HepG2 (cell line): ENCODE results near the gene REM2. TPM values are rescaled to one million over a fixed set of nuclear protein-coding genes. Genes with fewer than 3 reads are reported as not detected.
A peak's percentile ranks its signal among the peaks of the same experiment; 100 is the strongest.

Source experiments
- KDM5A ChIP-seq: fragments of 200-600 bp; sonication (generic); IDR thresholded peaks from 2 replicates; pipeline ENCODE4 v1.7.0; 2018; ENCODE audit warnings: antibody characterized with exemption, mild to moderate bottlenecking, low read length, borderline replicate concordance
- KLF6 ChIP-seq: IDR thresholded peaks from 2 replicates; pipeline ENCODE4 v1.8.0; 2016; ENCODE audit warnings: missing biosample characterization, missing genetic modification reagents
- NFRKB ChIP-seq: fragments of 450-650 bp; IDR thresholded peaks from 2 replicates; pipeline ENCODE4 v1.6.1; 2017
- RBM39 ChIP-seq: fragments of 200-400 bp; formaldehyde crosslinking; IDR thresholded peaks from one replicate; pipeline ENCODE4 v1.6.1; 2018; ENCODE audit warnings: antibody characterized with exemption, mild to moderate bottlenecking, low read depth, low read length; ENCODE audit not compliant: poor library complexity, severe bottlenecking
- SIN3A ChIP-seq: IDR thresholded peaks from 2 replicates; pipeline ENCODE4 v1.6.1; 2011; ENCODE audit warnings: low read depth, mild to moderate bottlenecking, control low read depth, low read length, borderline replicate concordance
- TBX2 ChIP-seq: sonication (generic); formaldehyde crosslinking; IDR thresholded peaks from 2 replicates; pipeline ENCODE4 v1.5.0; 2020; ENCODE audit warnings: missing genetic modification reagents, mild to moderate bottlenecking, borderline replicate concordance
- TCF12 ChIP-seq, 2 experiments: fragments of 450-650 bp in 1 of 2; sonication (generic) in 1 of 2; formaldehyde crosslinking in 1 of 2; IDR thresholded peaks; 2 replicates each; pipeline versions ENCODE4 v1.6.1 to v1.8.0; 2017 to 2022; ENCODE audit warnings: antibody characterized with exemption in 1 of 2, mild to moderate bottlenecking in 1 of 2, missing genetic modification reagents in 1 of 2, moderate library complexity in 1 of 2
- ZFP36L2 ChIP-seq: sonication (generic); formaldehyde crosslinking; IDR thresholded peaks from 2 replicates; pipeline ENCODE4 v1.4.0; 2020; ENCODE audit warnings: missing genetic modification reagents
- ZNF660 ChIP-seq: sonication (generic); formaldehyde crosslinking; IDR thresholded peaks from 2 replicates; pipeline ENCODE4 v1.5.1; 2020; ENCODE audit warnings: mild to moderate bottlenecking, low read depth, missing genetic modification reagents, borderline replicate concordance
- polyA plus RNA-seq, 8 experiments: library from polyadenylated mRNA; depleted of rRNA in 3 of 8; stranded (reverse) in 7 of 8; unstranded in 1 of 8; fragments of >200 nt; fragmentation: Illumina TruSeq in 4 of 8; extraction: Trizol in 4 of 8; gene quantifications; 2 replicates each; pipeline versions ENCODE4 v1.2.1 to v1.2.3, GENCODE V29; 2011 to 2016; ENCODE audit warnings: low read depth in 4 of 8, missing spikeins in 1 of 8, mixed read lengths in 1 of 8; ENCODE audit not compliant: insufficient read depth in 1 of 8
- total RNA-seq, 5 experiments: library from RNA; depleted of rRNA; stranded (reverse); fragments of >200 nt; fragmentation: Illumina TruSeq; extraction: Trizol; gene quantifications; 2 replicates each; pipeline ENCODE4 v1.2.3, GENCODE V29; 2016; ENCODE audit warnings: low read depth in 1 of 5
- TF ChIP-seq, protein P1 (sequence below): sonication (generic); formaldehyde crosslinking; IDR thresholded peaks from 2 replicates; pipeline ENCODE4 v1.4.0; 2020; ENCODE audit warnings: mild to moderate bottlenecking, missing genetic modification reagents
- TF ChIP-seq, protein P2 (sequence below): sonication (generic); formaldehyde crosslinking; IDR thresholded peaks from 2 replicates; pipeline ENCODE4 v1.4.0; 2020; ENCODE audit warnings: missing genetic modification reagents
- TF ChIP-seq, protein P3 (sequence below): sonication (generic); formaldehyde crosslinking; IDR thresholded peaks from 2 replicates; pipeline ENCODE4 v1.9.0; 2021; ENCODE audit warnings: missing genetic modification reagents, borderline replicate concordance
- TF ChIP-seq, protein P4 (sequence below): sonication (generic); formaldehyde crosslinking; IDR thresholded peaks from 2 replicates; pipeline ENCODE4 v1.9.0; 2022; ENCODE audit warnings: missing genetic modification reagents, mild to moderate bottlenecking, borderline replicate concordance

The REM2 gene
- total and polyA plus RNA-seq, 2 of the 13 experiments (the other 11 are each of a cell fraction or from before 2014, with no cell fraction given), result 0.20 TPM; not detected in 1

DNA sequence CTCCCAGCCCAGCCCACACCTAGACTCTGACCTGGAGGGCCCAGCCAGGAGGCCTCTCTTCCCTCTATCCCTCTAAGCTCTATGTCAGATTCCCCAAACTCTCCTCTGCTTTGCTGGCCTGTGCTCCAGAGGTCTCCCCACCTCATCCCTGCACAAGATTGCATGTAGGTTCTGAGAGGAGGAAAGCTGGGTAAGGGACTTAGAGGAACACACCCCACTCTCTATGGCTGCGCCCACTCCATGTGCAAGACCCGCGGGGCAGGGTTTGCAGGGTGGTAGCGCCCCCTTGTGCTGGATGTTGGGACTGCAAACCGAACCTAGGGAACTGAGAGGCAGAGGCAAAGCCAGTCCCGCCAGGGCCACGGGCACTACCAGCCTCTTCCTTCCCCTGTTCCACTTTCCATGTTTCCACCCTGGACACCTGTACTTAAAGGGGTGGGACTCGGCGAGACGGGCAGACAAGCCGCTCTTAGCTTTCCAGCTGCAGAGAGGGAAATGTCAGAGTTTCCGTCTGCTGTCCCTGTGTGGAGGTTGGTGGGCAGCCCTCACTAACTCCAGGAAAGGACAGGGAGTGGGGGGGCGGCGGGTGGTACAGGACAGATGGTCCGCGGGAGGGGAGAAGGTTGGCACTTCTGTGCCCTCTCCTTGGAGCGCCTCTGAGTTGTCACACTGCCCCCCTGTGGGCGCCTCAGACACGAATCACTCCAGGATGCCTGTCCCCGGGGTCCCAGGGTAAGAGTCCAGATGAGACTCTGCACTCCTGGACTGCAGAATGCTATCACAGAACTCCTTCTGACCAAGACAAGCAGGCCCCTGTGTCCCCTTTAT is 29.9 kb upstream of the REM2 start (continued):
- TF ChIP-seq, protein P1, sequence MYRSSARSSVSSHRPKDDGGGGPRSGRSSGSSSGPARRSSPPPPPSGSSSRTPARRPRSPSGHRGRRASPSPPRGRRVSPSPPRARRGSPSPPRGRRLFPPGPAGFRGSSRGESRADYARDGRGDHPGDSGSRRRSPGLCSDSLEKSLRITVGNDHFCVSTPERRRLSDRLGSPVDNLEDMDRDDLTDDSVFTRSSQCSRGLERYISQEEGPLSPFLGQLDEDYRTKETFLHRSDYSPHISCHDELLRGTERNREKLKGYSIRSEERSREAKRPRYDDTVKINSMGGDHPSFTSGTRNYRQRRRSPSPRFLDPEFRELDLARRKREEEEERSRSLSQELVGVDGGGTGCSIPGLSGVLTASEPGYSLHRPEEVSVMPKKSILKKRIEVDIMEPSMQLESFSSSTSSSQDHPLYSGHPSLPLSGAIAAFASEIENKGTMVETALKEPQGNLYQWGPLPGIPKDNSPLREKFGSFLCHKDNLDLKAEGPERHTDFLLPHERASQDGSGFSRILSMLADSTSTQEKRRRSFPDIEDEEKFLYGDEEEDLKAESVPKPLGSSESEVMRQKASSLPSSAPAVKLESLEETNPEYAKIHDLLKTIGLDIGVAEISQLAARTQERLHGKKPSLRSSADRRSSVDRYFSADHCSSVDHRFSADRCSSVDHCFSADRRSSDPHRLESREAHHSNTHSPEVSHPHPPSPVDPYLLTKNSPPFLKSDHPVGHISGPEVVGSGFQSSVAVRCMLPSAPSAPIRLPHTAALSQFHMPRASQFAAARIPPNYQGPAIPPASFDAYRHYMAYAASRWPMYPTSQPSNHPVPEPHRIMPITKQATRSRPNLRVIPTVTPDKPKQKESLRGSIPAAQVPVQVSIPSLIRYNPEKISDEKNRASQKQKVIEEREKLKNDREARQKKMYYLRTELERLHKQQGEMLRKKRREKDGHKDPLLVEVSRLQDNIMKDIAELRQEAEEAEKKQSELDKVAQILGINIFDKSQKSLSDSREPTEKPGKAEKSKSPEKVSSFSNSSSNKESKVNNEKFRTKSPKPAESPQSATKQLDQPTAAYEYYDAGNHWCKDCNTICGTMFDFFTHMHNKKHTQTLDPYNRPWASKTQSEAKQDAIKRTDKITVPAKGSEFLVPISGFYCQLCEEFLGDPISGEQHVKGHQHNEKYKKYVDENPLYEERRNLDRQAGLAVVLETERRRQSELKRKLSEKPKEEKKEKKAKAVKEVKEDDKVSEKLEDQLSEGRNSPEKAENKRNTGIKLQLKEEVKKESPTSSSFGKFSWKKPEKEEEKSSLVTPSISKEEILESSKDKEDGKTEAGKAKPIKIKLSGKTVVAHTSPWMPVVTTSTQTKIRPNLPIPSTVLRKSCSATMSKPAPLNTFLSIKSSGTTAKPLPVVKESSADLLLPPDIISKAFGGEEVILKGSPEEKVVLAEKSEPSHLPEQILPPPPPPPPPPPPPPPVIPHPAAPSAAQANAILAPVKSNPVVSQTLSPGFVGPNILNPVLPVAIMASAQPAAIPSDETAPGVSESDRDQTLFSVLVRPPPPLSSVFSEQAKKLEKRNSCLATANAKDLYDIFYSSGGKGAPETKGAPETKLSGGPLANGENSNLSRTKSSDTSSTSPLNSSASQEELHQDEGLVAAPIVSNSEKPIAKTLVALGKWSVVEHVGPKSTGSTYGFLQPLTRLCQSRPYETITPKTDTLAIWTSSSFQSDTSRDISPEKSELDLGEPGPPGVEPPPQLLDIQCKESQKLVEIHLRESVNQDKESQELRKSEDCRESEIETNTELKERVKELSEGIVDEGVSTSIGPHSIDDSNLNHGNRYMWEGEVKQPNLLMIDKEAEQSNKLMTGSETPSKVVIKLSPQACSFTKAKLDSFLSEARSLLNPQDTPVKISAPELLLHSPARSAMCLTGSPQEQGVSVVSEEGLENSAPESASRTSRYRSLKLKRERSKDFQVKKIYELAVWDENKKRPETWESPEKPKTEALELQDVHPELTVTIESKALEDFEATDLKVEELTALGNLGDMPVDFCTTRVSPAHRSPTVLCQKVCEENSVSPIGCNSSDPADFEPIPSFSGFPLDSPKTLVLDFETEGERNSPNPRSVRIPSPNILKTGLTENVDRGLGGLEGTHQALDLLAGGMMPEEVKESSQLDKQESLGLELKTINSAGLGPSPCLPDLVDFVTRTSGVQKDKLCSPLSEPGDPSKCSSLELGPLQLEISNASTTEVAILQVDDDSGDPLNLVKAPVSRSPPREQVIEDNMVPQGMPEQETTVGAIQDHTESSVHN, result peak; percentile 72
- TF ChIP-seq TBX2 (CRISPR knock-in tag) (peak; percentile 86), TCF12 (IDR thresholded peaks at IDR 0.05) (no peak), TCF12 (CRISPR knock-in tag; IDR thresholded peaks at IDR 0.05) (peak; percentile 77; the same call in 1 of the 2 replicates), ZFP36L2 (no peak), SIN3A (no peak), KDM5A (peak; percentile 37; the same call in 1 of the 2 replicates), KLF6 (CRISPR knock-in tag) (peak; percentile 55; the same call in 1 of the 2 replicates), RBM39 (peak; percentile 95), NFRKB (no peak), ZNF660 (CRISPR knock-in tag) (no peak)
- TF ChIP-seq, protein P2, sequence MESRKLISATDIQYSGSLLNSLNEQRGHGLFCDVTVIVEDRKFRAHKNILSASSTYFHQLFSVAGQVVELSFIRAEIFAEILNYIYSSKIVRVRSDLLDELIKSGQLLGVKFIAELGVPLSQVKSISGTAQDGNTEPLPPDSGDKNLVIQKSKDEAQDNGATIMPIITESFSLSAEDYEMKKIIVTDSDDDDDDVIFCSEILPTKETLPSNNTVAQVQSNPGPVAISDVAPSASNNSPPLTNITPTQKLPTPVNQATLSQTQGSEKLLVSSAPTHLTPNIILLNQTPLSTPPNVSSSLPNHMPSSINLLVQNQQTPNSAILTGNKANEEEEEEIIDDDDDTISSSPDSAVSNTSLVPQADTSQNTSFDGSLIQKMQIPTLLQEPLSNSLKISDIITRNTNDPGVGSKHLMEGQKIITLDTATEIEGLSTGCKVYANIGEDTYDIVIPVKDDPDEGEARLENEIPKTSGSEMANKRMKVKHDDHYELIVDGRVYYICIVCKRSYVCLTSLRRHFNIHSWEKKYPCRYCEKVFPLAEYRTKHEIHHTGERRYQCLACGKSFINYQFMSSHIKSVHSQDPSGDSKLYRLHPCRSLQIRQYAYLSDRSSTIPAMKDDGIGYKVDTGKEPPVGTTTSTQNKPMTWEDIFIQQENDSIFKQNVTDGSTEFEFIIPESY (CRISPR knock-in tag), result peak; percentile 77
- TF ChIP-seq, protein P3, sequence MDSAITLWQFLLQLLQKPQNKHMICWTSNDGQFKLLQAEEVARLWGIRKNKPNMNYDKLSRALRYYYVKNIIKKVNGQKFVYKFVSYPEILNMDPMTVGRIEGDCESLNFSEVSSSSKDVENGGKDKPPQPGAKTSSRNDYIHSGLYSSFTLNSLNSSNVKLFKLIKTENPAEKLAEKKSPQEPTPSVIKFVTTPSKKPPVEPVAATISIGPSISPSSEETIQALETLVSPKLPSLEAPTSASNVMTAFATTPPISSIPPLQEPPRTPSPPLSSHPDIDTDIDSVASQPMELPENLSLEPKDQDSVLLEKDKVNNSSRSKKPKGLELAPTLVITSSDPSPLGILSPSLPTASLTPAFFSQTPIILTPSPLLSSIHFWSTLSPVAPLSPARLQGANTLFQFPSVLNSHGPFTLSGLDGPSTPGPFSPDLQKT (CRISPR knock-in tag), result no peak
- TF ChIP-seq, protein P4, sequence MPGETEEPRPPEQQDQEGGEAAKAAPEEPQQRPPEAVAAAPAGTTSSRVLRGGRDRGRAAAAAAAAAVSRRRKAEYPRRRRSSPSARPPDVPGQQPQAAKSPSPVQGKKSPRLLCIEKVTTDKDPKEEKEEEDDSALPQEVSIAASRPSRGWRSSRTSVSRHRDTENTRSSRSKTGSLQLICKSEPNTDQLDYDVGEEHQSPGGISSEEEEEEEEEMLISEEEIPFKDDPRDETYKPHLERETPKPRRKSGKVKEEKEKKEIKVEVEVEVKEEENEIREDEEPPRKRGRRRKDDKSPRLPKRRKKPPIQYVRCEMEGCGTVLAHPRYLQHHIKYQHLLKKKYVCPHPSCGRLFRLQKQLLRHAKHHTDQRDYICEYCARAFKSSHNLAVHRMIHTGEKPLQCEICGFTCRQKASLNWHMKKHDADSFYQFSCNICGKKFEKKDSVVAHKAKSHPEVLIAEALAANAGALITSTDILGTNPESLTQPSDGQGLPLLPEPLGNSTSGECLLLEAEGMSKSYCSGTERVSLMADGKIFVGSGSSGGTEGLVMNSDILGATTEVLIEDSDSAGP (CRISPR knock-in tag), result peak; percentile 97
